Measurements from ENCODE around the gene TMEM191B.
"Not testable (repeated sequence)": the region's sequence is repeated elsewhere in the genome, so short reads cannot be mapped to it uniquely, and the experiment has no call there.

TMEM191B gene

DNA sequence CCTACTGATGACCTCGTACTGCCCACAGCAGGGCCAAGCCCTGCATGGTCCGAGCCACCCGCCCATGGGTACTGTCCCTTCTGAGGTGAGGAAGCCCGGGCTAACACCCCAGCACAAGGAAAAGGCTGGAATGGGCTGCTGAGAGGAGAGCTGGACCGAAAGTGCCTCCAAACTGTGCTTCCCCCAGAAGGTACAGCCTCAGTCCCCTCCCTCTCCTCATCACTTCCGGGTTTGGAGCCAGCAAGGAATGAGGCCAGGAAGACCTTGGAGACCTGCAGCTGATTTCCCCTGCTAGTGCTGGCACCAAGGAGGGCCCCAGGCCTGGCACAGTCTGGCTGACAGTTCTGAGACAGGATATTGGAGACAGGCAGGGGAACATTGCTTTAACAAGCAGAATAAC, 31.3 kb downstream of the TMEM191B start:
- not testable (repeated sequence) for DNase-seq

DNA sequence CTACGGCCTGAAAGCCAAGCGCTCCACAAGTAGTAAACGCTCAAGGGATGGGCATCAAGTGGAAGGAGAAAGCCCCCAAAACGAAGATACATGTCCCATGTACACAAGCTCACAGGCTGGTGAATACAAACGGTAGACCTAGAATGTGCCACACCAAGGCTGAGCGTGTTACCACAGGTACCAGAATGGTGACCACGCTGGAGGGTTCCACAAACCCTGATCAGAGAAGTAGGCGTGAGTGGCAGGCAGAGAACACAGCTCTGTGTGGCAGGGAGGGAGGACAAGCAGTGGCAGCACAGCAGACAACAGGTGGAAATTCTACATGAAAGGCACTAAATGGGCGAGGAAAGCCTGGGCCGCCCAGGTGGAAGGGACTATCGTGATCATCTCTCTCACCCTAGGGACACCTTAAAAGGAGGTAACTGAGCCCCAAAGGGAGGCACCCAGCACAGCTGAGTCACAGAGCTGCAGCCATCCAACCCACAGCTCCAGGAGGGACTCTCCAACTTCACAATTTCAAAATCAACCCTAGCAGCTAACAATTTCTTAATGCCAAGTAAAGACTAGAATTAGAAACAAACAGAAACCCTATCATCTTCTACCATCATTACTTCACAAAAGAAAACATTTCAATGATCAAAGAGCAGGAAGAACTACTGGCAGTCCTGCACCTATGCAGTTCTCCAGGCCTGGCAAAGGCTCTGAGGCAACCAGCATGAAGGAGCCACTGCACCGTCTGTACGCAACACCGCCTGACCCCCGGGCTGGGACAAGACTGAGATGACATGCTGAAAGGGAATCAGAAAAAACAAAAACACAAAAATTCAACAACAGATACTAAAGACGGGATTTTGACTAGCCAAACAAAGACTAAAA, 32.7 kb downstream of the TMEM191B start:
- DNase-seq = not testable (repeated sequence)

DNA sequence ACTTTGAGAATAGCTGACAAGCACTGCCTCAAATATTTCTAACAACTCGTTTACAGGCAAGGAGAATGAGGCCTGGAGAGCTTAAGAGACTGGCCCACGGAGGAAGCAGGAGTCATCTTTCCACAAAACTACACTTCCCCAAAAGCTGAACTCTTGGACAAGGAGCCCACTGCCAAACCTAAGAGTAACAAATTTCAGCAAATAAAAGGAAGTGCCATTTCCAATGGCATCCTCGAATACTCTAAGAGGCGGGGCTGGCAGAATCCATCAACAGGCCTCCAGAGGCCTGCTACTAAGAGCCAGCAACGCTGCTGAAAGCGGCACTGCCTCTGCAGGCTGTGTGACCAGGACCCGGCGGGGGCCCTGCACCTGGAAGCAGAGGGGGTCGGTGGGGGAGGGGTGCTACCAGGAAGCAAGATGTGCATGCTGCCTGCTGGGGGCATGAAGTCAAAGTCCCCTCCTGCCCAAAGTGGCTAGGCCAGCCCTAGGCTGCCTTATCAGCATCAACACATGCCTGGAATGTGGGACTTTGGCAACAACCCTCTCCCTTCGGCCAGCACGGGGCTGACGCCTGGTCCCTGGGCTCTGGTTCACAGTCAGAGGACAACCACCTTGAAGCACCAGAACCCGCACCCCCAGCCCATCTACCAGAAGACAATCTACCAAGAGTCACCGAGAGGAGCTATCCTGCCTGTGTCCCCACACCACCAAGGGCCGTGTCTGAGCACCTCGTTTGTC, 43.1 kb downstream of the TMEM191B start:
- DNase-seq = not testable (repeated sequence)

DNA sequence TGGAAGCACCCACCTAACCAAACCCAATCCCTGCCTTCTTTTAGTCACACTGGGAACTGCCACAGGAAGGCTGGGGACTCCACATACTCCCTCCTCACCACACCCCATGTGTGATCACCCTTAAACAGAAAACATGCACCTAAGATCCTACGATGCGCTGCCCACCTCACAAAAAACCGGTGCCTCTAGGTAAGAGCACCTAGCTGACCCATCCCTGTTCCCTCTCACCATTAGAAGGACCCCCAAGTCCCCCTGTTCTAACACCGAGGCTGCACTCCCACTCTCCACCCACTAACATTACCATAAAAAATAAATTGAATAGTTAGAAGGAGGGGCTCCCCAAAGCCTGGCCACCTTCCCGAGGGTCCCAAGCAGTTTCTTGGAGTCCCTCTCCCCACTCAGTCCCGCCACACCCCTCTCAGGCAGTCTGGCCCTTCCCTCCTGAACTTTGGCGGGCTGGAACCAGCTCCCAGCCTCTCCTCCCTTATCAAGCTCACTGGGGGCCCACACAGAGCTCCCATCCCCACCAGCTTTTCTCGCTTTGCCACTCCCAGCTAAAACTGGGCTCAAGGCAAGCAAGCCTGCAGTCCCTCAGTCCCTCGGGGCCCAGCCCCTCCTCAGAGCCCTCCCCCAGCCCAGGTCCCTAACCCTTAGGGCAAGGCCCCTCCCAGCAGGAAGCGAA, 46.0 kb downstream of the TMEM191B start:
- DNase-seq = not testable (repeated sequence)

DNA sequence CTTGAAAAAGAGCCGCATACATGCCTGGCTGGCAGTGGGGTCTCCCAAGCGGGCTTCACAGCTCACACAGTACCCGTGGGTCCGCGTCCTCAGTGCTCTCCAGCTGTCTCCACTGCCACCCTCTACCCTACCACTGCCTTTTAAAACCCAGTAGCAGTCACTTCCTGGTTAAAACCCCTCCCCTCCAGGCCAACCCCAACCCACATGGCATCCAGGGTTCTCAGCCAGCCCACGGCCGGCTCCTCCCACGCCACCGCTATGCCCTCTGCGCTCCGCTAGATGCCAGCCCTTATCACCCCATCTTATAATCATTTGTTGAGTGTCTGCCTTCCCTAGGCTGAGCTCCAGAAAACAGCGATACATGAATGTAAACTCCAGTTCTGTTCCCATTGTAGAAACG, 47.0 kb downstream of the TMEM191B start:
- not testable (repeated sequence) for DNase-seq

DNA sequence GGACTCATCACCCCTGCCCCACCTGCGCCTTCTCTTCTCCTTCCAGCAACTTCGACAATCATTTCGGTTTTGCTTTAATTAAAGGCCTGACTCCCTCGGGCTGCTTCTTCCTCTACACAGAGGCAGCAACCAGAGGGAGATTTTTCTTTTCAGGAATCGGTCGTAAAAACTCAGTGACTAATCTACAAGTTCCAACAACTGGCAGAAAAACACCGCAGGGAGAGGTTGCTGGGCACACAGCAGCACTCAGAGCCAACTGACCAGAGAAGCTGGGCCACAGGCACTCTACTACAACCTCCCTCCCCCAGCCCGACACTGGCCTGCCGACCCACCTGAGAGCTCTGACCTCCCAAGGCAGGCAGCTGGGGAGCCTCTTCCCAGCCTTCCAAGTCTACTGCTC, 48.1 kb downstream of the TMEM191B start:
- DNase-seq = not testable (repeated sequence)

DNA sequence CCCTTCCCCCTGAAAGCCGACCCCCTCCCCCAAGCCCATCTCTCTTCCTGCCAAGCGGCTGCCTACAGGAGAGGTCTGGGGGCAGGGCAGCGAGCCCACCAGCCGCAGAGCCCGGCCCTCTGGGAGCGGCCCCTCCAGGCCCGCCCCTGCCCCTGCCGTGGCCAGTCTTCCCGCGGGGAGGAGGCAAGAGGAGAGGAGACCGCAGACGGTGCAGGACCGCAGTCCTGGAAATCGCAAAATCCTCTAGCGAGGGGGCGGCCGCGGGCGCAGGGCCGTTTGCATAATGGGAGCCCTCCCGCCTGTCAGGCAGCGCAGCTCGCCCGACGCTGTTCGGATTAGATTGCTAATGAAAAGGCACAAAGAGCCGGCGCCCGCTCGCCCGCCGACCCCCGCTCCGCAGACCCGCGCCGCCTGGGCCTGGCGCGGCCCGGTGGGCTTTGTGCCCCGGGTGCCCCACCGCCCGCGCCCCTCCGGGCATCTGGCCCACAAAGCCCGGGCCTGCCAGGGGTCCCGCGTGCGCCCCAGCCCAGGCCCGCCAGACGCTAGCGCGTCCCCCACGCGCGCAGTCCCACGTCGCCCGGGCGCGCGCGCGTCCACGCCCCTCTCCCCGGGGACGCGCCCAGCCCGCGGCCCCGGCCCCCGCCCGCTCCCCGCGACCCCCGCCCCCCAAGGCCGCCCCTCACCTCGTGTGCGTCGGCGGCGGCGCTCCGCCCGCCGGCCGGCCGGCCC, 49.7 kb downstream of the TMEM191B start:
- DNase-seq = not testable (repeated sequence)

DNA sequence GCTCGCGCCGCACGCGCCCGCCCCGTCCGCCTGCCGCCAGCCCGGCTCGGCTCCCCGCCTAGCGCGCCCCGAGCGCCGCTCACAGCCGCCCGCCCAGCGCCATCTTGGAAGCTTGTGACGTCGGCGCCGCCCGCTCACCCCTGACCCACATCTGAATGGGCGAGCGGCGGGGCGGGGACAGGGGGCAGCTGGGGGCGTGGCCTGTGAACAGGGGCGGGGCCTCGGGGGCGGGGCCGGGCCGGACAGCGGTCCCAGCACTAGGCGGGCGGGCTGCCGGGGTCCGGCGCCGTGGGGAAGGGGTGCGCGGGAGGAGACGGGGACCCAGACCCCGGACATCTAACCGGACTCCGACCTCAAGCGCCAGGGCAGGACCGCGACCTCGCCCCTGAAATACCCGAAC, 50.2 kb downstream of the TMEM191B start:
- DNase-seq = not testable (repeated sequence)

All from NCI-H526 treated with DMSO at 0.1 percent for 48 hours (cell line).